PC-3 (cell line): ENCODE data around the gene TUBGCP6.

Experiments
- CTCF ChIP-seq: fragments of 300-600 bp; sonication (generic); conservative IDR thresholded peaks from 2 replicates; pipeline ENCODE4 v1.5.1; 2017; ENCODE audit warnings: antibody characterized with exemption, low read depth, mild to moderate bottlenecking, low read length
- EZH2 ChIP-seq: fragments of 300-600 bp; sonication (generic); IDR thresholded peaks from one replicate; pipeline ENCODE4 v1.6.1; 2017; ENCODE audit warnings: antibody characterized with exemption, mild to moderate bottlenecking, low read length; ENCODE audit not compliant: unreplicated experiment
- EZH2phosphoT487 ChIP-seq: fragments of 300-600 bp; sonication (generic); IDR thresholded peaks from 2 replicates; pipeline ENCODE4 v1.6.1; 2018; ENCODE audit warnings: mild to moderate bottlenecking, antibody characterized with exemption, low read length, borderline replicate concordance

- no peak for TF ChIP-seq CTCF
- no peak for TF ChIP-seq EZH2
- TF ChIP-seq EZH2phosphoT487: no peak
These were observed 15.6 kb upstream of the TUBGCP6 start for GRCh38 chr22:50260434-50260800.
